CD4-positive, alpha-beta T cell treated with Interleukin-15 for 4 hours (primary cell): ENCODE measurements around the gene TLCD1.
"Not testable (repeated sequence)": the region's sequence is repeated elsewhere in the genome, so short reads cannot be mapped to it uniquely, and the experiment has no call there.

Experiments used
- DNase-seq: peaks from one replicate; pipeline ENCODE4 v3.0.0-alpha.2; 2020; ENCODE audit warnings: low spot score

TLCD1 gene

GRCh38 chr17:28728364-28729200, 2.5 kb upstream of the TLCD1 start, which contains the start of gene NEK8:
Gene NEK8 (plus strand): TSS chr17:28728788. CDS start chr17:28728814, 26 bp downstream.
- DNase-seq = peak; percentile 97

GRCh38 chr17:28726627-28727491, 826 bp upstream of the TLCD1 start:
- peak; percentile 91 for DNase-seq

GRCh38 chr17:28725660-28726225, 290 bp downstream of the TLCD1 start:
- no peak for DNase-seq

GRCh38 chr17:28725166-28725659, 820 bp downstream of the TLCD1 start:
- DNase-seq = no peak

GRCh38 chr17:28724500-28725165, 1.4 kb downstream of the TLCD1 start:
- no peak for DNase-seq

GRCh38 chr17:28723836-28724499, 2.1 kb downstream of the TLCD1 start:
- DNase-seq = not testable (repeated sequence)

GRCh38 chr17:28723159-28723835, 2.7 kb downstream of the TLCD1 start:
- no peak for DNase-seq

GRCh38 chr17:28722417-28723158, 3.4 kb downstream of the TLCD1 start:
- no peak for DNase-seq

GRCh38 chr17:28720997-28721329, 5.1 kb downstream of the TLCD1 start:
- DNase-seq = not testable (repeated sequence)

- DNase-seq = no peak
Measured at GRCh38 chr17:28720247-28720996, 5.6 kb downstream of the TLCD1 start.

- DNase-seq = no peak
Measured at GRCh38 chr17:28719021-28719433, 7.0 kb downstream of the TLCD1 start.

GRCh38 chr17:28718333-28719020, 7.6 kb downstream of the TLCD1 start:
- no peak for DNase-seq

GRCh38 chr17:28717578-28718332, 8.3 kb downstream of the TLCD1 start, which contains the start of gene RAB34:
Gene RAB34 (minus strand): TSS chr17:28717868. CDS start chr17:28717266, 602 bp downstream.
- DNase-seq = no peak

- DNase-seq = no peak
Measured at GRCh38 chr17:28716740-28717577, 9.1 kb downstream of the TLCD1 start.

GRCh38 chr17:28715217-28715616, 10.8 kb downstream of the TLCD1 start:
- no peak for DNase-seq

- DNase-seq = no peak
Measured at GRCh38 chr17:28714281-28714680, 11.8 kb downstream of the TLCD1 start.
